VCaP (cell line): Measurements from ENCODE around the gene DCLK1.

Experiments
- H3K27ac ChIP-seq: fragments of 450-650 bp; 2 replicates; pipeline ENCODE4 v1.5.1; 2017
- CTCF ChIP-seq: fragments of 450-650 bp; conservative IDR thresholded peaks from 2 replicates; pipeline ENCODE4 v1.5.1; 2017; ENCODE audit warnings: mild to moderate bottlenecking, moderate library complexity

The DCLK1 gene

GRCh38 chr13:36131222-36131930 is at the start of gene DCLK1:
Gene DCLK1, minus strand, starts transcription at chr13:36131382.
- H3K27ac ChIP-seq, result peak within 1 kb of the TSS; percentile 47; the same call in 1 of the 2 replicates
- peak; percentile 15 for TF ChIP-seq CTCF

- no peak for TF ChIP-seq CTCF
- no peak overlapping the region for H3K27ac ChIP-seq
Observed at GRCh38 chr13:36175621-36176020, 44.4 kb upstream of the DCLK1 start.

- TF ChIP-seq CTCF, result no peak
Observed at GRCh38 chr13:36174923-36175322, 43.7 kb upstream of the DCLK1 start.

GRCh38 chr13:36173571-36174322 is 42.6 kb upstream of the DCLK1 start:
- no peak for TF ChIP-seq CTCF
- no peak overlapping the region for H3K27ac ChIP-seq

More at GRCh38 chr13:36174923-36175322, 43.7 kb upstream of the DCLK1 start:
- no peak overlapping the region for H3K27ac ChIP-seq

GRCh38 chr13:36166046-36166445 is 34.9 kb upstream of the DCLK1 start:
- H3K27ac ChIP-seq, result no peak overlapping the region
- TF ChIP-seq CTCF, result no peak

- no peak for TF ChIP-seq CTCF
- peak overlapping the region; percentile 73 for H3K27ac ChIP-seq
Observed at GRCh38 chr13:36163809-36164308, 32.7 kb upstream of the DCLK1 start.

GRCh38 chr13:36163286-36163685 is 32.1 kb upstream of the DCLK1 start:
- no peak for TF ChIP-seq CTCF
- H3K27ac ChIP-seq, result peak overlapping the region; percentile 73
